Keratinocyte (primary cell): ENCODE measurements around the gene JPT2.

ENCODE experiments used
- CTCF ChIP-seq, 3 experiments: IDR thresholded peaks in 1 of 3; conservative IDR thresholded peaks in 1 of 3; optimal IDR thresholded peaks in 1 of 3; 2 replicates in 2 of 3; 3 replicates in 1 of 3; pipeline versions ENCODE3 to v1.5.1; 2011; ENCODE audit warnings: low read length in 3 of 3, mild to moderate bottlenecking in 3 of 3, moderate library complexity in 2 of 3, control low read depth in 1 of 3, inconsistent platforms in 1 of 3; ENCODE audit not compliant: insufficient read depth in 2 of 3; ENCODE audit errors: extremely low read depth in 1 of 3
- EZH2 ChIP-seq: IDR thresholded peaks from one replicate; pipeline ENCODE4 v1.6.1; 2012; ENCODE audit warnings: inconsistent platforms, mild to moderate bottlenecking, low read length, moderate library complexity

GRCh38 chr16:1651094-1651973, 26.7 kb upstream of the JPT2 start:
- TF ChIP-seq CTCF (optimal IDR thresholded peaks at IDR 0.05 in 1 of 3, IDR thresholded peaks at IDR 0.05 in 1 of 3, conservative IDR thresholded peaks at IDR 0.05 in 1 of 3; ENCODE audit: extremely low read depth in 1 of 3, insufficient read depth in 2 of 3, low read length in 3 of 3) (no peak), EZH2 (no peak)
